Adrenal gland (tissue), 5 donors: ENCODE measurements around the gene SLC39A1.

ENCODE experiments used
- CTCF ChIP-seq, 6 experiments: fragments of 450-650 bp in 4 of 6; fragments of 200-600 bp in 2 of 6; sonication (generic) in 1 of 6; IDR thresholded peaks; 1 replicate in 5 of 6; 2 replicates in 1 of 6; pipeline versions ENCODE4 v1.5.1 to v1.8.0; 2016 to 2021; ENCODE audit warnings: antibody characterized with exemption in 6 of 6, mild to moderate bottlenecking in 2 of 6, moderate library complexity in 1 of 6
- POLR2A ChIP-seq, 2 donors: fragments of 450-650 bp; IDR thresholded peaks; one replicate each; pipeline ENCODE4 v1.6.1; 2017; ENCODE audit warnings: antibody characterized with exemption in 2 of 2, mild to moderate bottlenecking in 2 of 2, moderate library complexity in 1 of 2
- donor health status: DM: no; HTN: no; CAD: no.

- TF ChIP-seq CTCF (IDR thresholded peaks at IDR 0.05) (no peak), POLR2A (IDR thresholded peaks at IDR 0.05) (no peak)
Observed at GRCh38 chr1:153985341-153985912, 22.1 kb upstream of the SLC39A1 start.
